ENCODE data around the gene CRYGD.

- no peak for TF ChIP-seq YY1 (IDR thresholded peaks at IDR 0.05; ENCODE audit: insufficient read depth, insufficient read length)
- no peak for TF ChIP-seq ZNF274 (IDR thresholded peaks at IDR 0.05; ENCODE audit: low read depth, low read length)
- TF ChIP-seq SUZ12 (IDR thresholded peaks at IDR 0.05; ENCODE audit: extremely low read depth, insufficient read depth, insufficient read length): no peak
Observed at GRCh38 chr2:208150956-208151355, 26.6 kb upstream of the CRYGD start.
